Measurements from ENCODE around the gene CD302. TPM values are rescaled to one million over a fixed set of nuclear protein-coding genes. Genes with fewer than 3 reads are reported as not detected.

CD302 gene
- total RNA-seq, 1 donor from 2014 or later, result 1.1 TPM

DNA sequence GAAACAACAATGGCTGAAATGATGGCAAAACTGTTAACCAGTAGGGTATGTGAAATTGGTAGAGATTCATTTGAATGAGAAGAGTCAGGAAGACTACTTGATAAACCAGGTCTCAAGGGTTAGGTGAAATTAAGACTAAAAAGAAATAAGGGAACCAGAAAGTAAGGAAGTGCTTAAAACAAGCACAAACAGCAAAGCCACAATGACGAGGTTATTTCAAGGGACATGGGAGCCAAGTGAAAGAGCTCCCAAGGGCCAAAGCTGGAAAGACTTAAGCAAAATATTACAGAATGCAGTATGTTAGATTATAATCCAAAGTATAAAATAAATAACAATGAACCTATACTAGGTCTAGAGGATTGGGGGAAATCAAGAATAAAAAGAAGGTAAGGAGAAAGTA, 19.3 kb upstream of the CD302 start:
- no peak overlapping the region for H2AFZ ChIP-seq (replicated peaks)
- peaks cover 5% of the 10 kb centered on the region for H3K27me3 Mint-ChIP-seq (ENCODE audit: insufficient read depth, low read depth)
- no peaks in the 10 kb centered on the region for H3K9me3 Mint-ChIP-seq
- H3K9ac ChIP-seq, result no peak overlapping the region
- H3K4me3 ChIP-seq, result no peak overlapping the region
- H3K9me3 ChIP-seq (ENCODE audit: low read depth), result no peaks in the 10 kb centered on the region
- H3K36me3 ChIP-seq, result no peaks in the 10 kb centered on the region
- H3K27ac Mint-ChIP-seq, result no peak overlapping the region
- no peaks in the 10 kb centered on the region for H3K36me3 Mint-ChIP-seq
- DNase-seq (ENCODE audit: low spot score), result no peak
- no peak for TF ChIP-seq EZH2 (IDR thresholded peaks at IDR 0.05)
- TF ChIP-seq, protein P1, sequence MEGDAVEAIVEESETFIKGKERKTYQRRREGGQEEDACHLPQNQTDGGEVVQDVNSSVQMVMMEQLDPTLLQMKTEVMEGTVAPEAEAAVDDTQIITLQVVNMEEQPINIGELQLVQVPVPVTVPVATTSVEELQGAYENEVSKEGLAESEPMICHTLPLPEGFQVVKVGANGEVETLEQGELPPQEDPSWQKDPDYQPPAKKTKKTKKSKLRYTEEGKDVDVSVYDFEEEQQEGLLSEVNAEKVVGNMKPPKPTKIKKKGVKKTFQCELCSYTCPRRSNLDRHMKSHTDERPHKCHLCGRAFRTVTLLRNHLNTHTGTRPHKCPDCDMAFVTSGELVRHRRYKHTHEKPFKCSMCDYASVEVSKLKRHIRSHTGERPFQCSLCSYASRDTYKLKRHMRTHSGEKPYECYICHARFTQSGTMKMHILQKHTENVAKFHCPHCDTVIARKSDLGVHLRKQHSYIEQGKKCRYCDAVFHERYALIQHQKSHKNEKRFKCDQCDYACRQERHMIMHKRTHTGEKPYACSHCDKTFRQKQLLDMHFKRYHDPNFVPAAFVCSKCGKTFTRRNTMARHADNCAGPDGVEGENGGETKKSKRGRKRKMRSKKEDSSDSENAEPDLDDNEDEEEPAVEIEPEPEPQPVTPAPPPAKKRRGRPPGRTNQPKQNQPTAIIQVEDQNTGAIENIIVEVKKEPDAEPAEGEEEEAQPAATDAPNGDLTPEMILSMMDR (IDR thresholded peaks at IDR 0.05), result no peak
- no peak for TF ChIP-seq EZH2phosphoT487 (IDR thresholded peaks at IDR 0.05)
- H3K4me3 Mint-ChIP-seq, result no peak overlapping the region
- no peaks in the 10 kb centered on the region for H3F3A ChIP-seq (ENCODE audit: low read depth)
- H4K20me1 ChIP-seq (ENCODE audit: low read depth), result no peaks in the 10 kb centered on the region
- H3K27me3 ChIP-seq, result no peaks in the 10 kb centered on the region
- no peak overlapping the region for H3K4me2 ChIP-seq
- H3K4me1 ChIP-seq, result no peaks in the 10 kb centered on the region
- H3K27ac ChIP-seq, result no peak overlapping the region
- H3K79me2 ChIP-seq (ENCODE audit: low read depth), result no peaks in the 10 kb centered on the region
- no peaks in the 10 kb centered on the region for H3K4me1 Mint-ChIP-seq

DNA sequence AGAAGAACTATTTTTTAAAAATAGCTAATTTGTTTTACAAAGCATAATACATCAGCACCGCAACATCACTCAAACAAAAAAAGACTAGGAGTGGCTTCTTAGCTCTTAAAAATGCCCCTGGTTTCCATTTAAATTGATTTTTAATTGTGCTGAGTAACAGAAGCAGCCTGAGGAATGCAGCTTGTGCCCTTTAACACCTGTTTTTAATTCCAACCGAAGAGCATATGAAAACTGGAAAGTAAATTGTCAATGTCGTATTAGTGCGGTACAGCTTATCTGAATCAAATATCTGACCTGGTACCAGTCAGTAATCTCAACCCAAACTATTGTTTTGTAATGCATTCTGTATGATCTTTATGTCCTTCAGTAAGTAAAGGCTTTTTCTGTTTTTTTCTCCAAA, 13.2 kb upstream of the CD302 start:
- Histone ChIP-seq H3K27ac (no peak overlapping the region), H3F3A (ENCODE audit: low read depth) (no peaks in the 10 kb centered on the region), H3K9ac (no peak overlapping the region), H3K79me2 (ENCODE audit: low read depth) (no peaks in the 10 kb centered on the region), H3K4me2 (no peak overlapping the region), H3K27me3 (no peaks in the 10 kb centered on the region), H3K4me1 (no peaks in the 10 kb centered on the region), H3K9me3 (ENCODE audit: low read depth) (no peaks in the 10 kb centered on the region), H3K4me3 (no peak overlapping the region), H2AFZ (replicated peaks) (no peak overlapping the region), H4K20me1 (ENCODE audit: low read depth) (no peaks in the 10 kb centered on the region), H3K36me3 (no peaks in the 10 kb centered on the region)
- H3K27me3 Mint-ChIP-seq (ENCODE audit: insufficient read depth, low read depth), result peaks cover 3% of the 10 kb centered on the region
- DNase-seq (ENCODE audit: low spot score), result no peak
- no peak overlapping the region for H3K27ac Mint-ChIP-seq
- TF ChIP-seq EZH2phosphoT487 (IDR thresholded peaks at IDR 0.05), result no peak
- no peak for TF ChIP-seq EZH2 (IDR thresholded peaks at IDR 0.05)
- TF ChIP-seq, protein P1 (IDR thresholded peaks at IDR 0.05), result no peak
- H3K4me1 Mint-ChIP-seq, result no peaks in the 10 kb centered on the region
- H3K4me3 Mint-ChIP-seq, result no peak overlapping the region
- no peaks in the 10 kb centered on the region for H3K36me3 Mint-ChIP-seq
- H3K9me3 Mint-ChIP-seq, result no peaks in the 10 kb centered on the region

DNA sequence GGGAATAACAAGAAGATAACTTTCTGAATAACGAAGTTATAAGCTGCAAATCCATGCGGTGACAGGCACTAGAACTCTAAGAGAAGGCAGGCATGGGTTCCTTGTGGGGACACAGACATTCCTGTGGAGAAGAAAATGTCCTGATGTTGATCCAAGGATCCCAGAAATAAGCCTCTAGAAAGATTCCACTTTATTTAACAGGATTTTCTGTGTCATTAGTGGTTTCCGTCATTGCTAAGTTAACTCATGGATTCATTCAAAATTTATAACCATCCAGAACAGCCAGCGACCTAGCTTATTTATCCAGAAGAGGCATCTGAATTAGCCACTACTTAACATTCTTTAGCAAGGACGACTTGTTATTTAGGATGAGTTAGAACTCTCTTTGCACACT, 10.0 kb upstream of the CD302 start:
- no peaks in the 10 kb centered on the region for H3K79me2 ChIP-seq (ENCODE audit: low read depth)
- H3K4me3 ChIP-seq, result no peak overlapping the region
- H3F3A ChIP-seq (ENCODE audit: low read depth), result no peaks in the 10 kb centered on the region
- Mint-ChIP-seq H3K27ac (no peak overlapping the region), H3K4me1 (no peaks in the 10 kb centered on the region), H3K9me3 (no peaks in the 10 kb centered on the region), H3K4me3 (no peak overlapping the region), H3K27me3 (ENCODE audit: insufficient read depth, low read depth) (peaks cover 6% of the 10 kb centered on the region), H3K36me3 (no peaks in the 10 kb centered on the region)
- no peaks in the 10 kb centered on the region for H4K20me1 ChIP-seq (ENCODE audit: low read depth)
- DNase-seq (ENCODE audit: low spot score), result no peak
- no peaks in the 10 kb centered on the region for H3K27me3 ChIP-seq
- no peak overlapping the region for H3K9ac ChIP-seq
- H3K27ac ChIP-seq, result no peak overlapping the region
- no peaks in the 10 kb centered on the region for H3K36me3 ChIP-seq
- H3K4me1 ChIP-seq, result no peaks in the 10 kb centered on the region
- H2AFZ ChIP-seq (replicated peaks), result no peak overlapping the region
- no peaks in the 10 kb centered on the region for H3K9me3 ChIP-seq (ENCODE audit: low read depth)
- TF ChIP-seq, protein P1 (IDR thresholded peaks at IDR 0.05), result no peak
- TF ChIP-seq EZH2phosphoT487 (IDR thresholded peaks at IDR 0.05), result no peak
- no peak for TF ChIP-seq EZH2 (IDR thresholded peaks at IDR 0.05)
- H3K4me2 ChIP-seq, result no peak overlapping the region
